Measurements from ENCODE around the gene MTURN. TPM values are rescaled to one million over a fixed set of nuclear protein-coding genes. Genes with fewer than 3 reads are reported as not detected.

The MTURN gene
- total and polyA plus RNA-seq, 9 of the 15 experiments (the other 6 are each of a cell fraction or from before 2014, with no cell fraction given): 0.94 to 14.8 (median 6.4) TPM

- ATAC-seq (peak; percentile 70), FAIRE-seq (peak; percentile 78), DNase-seq (ENCODE audit: extremely low read depth in 1 of 4, low spot score in 3 of 4) (peak; percentile 37 to 59 (median 50))
- Histone ChIP-seq H3K9me1 (ENCODE audit: control insufficient read depth, insufficient read depth, low read length) (no peaks in the 10 kb centered on the region), H4K20me1 (replicated peaks; ENCODE audit: control insufficient read depth, insufficient read depth, low read length) (no peaks in the 10 kb centered on the region; the same call in 1 of the 2 replicates), H3K9me3 (replicated peaks; ENCODE audit: control insufficient read depth, insufficient read depth, low read depth, low read length) (no peaks in the 10 kb centered on the region), H3K4me2 (ENCODE audit: insufficient read depth, low read length) (no peak overlapping the region), H2AFZ (ENCODE audit: low read depth, low read length) (no peak overlapping the region), H3K36me3 (ENCODE audit: control insufficient read depth, insufficient read depth, low read length) (no peaks in the 10 kb centered on the region), H3K4me3 (no peak overlapping the region), H3K27me3 (ENCODE audit: control insufficient read depth in 2 of 2, insufficient read depth in 2 of 2, low read length in 2 of 2) (peaks cover 26 to 34% of the 10 kb centered on the region in 2 experiments), H3K27ac (ENCODE audit: extremely low read depth, low read depth, low read length) (no peak overlapping the region), H3K4me1 (replicated peaks in 1 of 2; ENCODE audit: control insufficient read depth in 2 of 2, insufficient read depth in 2 of 2, low read length in 2 of 2) (peaks cover 12 to 39% of the 10 kb centered on the region in 2 experiments), H3K9ac (ENCODE audit: insufficient read depth in 1 of 2, low read depth in 2 of 2, low read length in 2 of 2) (no peak overlapping the region), H3K79me2 (ENCODE audit: control insufficient read depth, insufficient read depth, low read length) (no peaks in the 10 kb centered on the region)
- POLR2A ChIA-PET: interaction anchor here (1.3 to 2.4 kb wide), 3 partner anchors 9 to 18 kb away, joined by 3 to 7 read pairs (median 5); no protein-coding TSS in a partner anchor
- in situ Hi-C loops (cut with MboI): loop anchor here (5.0 to 10.0 kb wide), 3 partner anchors 248 to 570 kb away; no protein-coding TSS in a partner anchor
- CTCF ChIA-PET (ENCODE audit: low intra/inter-chr PET ratio): interaction anchor here (1.2 kb wide), 1 partner anchor 401 kb away, joined by 3 read pairs; no protein-coding TSS in a partner anchor
- 60% methylated on average over 6 of the region's 6 CpGs for WGBS (ENCODE audit: insufficient coverage, low coverage, missing lambda C conversion rate)
- intact Hi-C loops (cut with micrococcal nuclease): loop anchor here (1.0 to 10.0 kb wide), 5 partner anchors 108 to 580 kb away; no protein-coding TSS in a partner anchor
- no TSS peak for BruUV-seq (replicated peaks)
- TF ChIP-seq, protein P1, sequence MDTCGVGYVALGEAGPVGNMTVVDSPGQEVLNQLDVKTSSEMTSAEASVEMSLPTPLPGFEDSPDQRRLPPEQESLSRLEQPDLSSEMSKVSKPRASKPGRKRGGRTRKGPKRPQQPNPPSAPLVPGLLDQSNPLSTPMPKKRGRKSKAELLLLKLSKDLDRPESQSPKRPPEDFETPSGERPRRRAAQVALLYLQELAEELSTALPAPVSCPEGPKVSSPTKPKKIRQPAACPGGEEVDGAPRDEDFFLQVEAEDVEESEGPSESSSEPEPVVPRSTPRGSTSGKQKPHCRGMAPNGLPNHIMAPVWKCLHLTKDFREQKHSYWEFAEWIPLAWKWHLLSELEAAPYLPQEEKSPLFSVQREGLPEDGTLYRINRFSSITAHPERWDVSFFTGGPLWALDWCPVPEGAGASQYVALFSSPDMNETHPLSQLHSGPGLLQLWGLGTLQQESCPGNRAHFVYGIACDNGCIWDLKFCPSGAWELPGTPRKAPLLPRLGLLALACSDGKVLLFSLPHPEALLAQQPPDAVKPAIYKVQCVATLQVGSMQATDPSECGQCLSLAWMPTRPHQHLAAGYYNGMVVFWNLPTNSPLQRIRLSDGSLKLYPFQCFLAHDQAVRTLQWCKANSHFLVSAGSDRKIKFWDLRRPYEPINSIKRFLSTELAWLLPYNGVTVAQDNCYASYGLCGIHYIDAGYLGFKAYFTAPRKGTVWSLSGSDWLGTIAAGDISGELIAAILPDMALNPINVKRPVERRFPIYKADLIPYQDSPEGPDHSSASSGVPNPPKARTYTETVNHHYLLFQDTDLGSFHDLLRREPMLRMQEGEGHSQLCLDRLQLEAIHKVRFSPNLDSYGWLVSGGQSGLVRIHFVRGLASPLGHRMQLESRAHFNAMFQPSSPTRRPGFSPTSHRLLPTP (IDR thresholded peaks at IDR 0.05; ENCODE audit: borderline replicate concordance, extremely low read depth, insufficient read length): no peak
- TF ChIP-seq, protein P2, sequence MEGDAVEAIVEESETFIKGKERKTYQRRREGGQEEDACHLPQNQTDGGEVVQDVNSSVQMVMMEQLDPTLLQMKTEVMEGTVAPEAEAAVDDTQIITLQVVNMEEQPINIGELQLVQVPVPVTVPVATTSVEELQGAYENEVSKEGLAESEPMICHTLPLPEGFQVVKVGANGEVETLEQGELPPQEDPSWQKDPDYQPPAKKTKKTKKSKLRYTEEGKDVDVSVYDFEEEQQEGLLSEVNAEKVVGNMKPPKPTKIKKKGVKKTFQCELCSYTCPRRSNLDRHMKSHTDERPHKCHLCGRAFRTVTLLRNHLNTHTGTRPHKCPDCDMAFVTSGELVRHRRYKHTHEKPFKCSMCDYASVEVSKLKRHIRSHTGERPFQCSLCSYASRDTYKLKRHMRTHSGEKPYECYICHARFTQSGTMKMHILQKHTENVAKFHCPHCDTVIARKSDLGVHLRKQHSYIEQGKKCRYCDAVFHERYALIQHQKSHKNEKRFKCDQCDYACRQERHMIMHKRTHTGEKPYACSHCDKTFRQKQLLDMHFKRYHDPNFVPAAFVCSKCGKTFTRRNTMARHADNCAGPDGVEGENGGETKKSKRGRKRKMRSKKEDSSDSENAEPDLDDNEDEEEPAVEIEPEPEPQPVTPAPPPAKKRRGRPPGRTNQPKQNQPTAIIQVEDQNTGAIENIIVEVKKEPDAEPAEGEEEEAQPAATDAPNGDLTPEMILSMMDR (IDR thresholded peaks at IDR 0.05 in 2 of 3, conservative IDR thresholded peaks at IDR 0.05 in 1 of 3; ENCODE audit: insufficient read depth in 2 of 3, low read depth in 1 of 3, low read length in 3 of 3): peak; percentile 54 to 81 (median 63); a peak in 4 of 6 replicates
- peak; percentile 39; the same call in 1 of the 2 replicates for TF ChIP-seq SMC3 (conservative IDR thresholded peaks at IDR 0.05; ENCODE audit: insufficient read depth, low read depth, low read length)
- no peak for TF ChIP-seq U2AF1 (optimal IDR thresholded peaks at IDR 0.05; ENCODE audit: low read depth, low read length)
- TF ChIP-seq POLR2AphosphoS5 (IDR thresholded peaks at IDR 0.05; ENCODE audit: control insufficient read depth, insufficient read depth, low read depth, low read length): no peak
- TF ChIP-seq DEAF1 (CRISPR knock-in tag; IDR thresholded peaks at IDR 0.05): peak; percentile 78
- TF ChIP-seq ZNF57 (CRISPR knock-in tag; IDR thresholded peaks at IDR 0.05): no peak
Observed at GRCh38 chr7:30164567-30164966, 29.8 kb downstream of the MTURN start.
